GM19395 (cell line): ENCODE measurements around the gene ANAPC4.

Source experiments
- ATAC-seq: cut with Tn5 transposase; IDR thresholded peaks from one replicate; pipeline ENCODE4 v1.9.1; 2021; ENCODE audit warnings: mild to moderate bottlenecking, moderate library complexity; ENCODE audit not compliant: unreplicated experiment

ANAPC4 gene

GRCh38 chr4:25377572-25378436 is 741 bp downstream of the ANAPC4 start:
- peak; percentile 29 for ATAC-seq

DNA sequence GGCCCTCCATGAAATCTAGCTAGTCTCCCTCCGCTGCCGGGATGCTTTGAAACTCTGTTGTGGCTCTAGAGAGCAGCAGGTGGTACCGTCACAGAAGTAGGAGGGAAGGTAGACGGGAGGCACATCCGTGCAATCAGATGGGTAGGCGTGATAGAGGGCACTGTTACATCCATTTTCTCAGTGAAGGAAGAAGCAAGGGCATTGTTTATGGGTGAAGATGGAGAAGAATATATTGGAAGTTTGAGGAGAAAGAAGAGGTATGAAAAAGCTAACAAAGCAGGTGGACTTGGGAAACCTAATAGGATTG is 1.3 kb downstream of the ANAPC4 start:
- ATAC-seq: no peak

DNA sequence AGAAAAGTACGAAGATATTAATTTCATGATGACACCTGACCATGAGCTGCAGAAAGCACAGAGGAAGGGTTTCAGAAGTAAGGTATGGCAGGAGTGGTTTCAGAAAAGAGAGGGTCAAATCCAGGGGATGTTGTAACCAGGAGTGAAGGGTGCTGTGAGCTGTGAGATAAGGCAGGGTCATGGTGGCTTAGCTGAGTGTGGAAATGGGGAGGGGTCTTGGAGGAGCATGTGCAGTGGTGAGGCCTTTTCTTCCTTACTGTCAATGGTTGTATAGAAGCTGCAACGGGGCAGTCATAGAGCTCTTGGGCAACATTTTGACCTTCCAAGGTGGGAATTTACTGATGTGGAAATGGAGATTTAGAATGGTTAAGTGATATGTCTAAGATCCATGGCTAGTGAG is 2.5 kb downstream of the ANAPC4 start:
- no peak for ATAC-seq

DNA sequence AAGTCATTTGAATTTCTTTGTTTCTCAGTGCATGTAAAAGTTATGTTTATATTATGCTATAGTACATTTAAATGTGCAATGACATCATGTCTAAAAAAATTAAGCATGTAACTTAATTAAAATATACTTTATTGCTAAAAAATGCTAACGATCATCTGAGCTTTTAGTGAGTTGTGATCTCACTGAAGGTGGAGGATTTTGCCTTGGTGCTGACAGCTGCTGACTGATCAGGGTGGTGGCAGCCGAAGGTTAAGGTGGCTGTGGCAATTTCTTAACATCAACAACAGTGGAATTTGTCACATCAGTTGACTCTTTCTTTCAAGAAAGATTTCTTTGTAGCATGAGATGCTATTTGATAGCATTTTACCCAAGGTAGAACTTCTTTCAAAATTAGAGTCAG is 6.6 kb downstream of the ANAPC4 start:
- ATAC-seq: no peak

DNA sequence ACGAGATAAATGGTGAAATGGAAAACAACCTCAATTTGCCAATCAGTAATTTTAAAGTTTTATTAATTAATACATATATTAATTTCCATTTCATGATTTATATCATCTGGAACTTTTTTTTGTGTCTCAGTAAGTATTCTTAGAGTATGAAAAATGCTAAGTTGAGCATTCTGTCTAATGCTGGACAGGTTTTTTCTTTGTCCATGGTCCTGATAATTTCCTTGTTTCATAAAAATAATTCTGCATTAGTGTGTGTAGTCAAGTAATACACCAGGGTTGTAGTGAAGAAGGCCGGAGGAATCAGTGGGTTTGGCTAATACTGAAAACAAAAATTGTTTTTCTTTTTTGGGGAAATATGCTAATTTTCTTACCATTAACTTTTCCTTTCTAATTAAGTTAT is 9.9 kb downstream of the ANAPC4 start:
- no peak for ATAC-seq

- no peak for ATAC-seq
Measured at GRCh38 chr4:25397305-25397704, 20.2 kb downstream of the ANAPC4 start.

GRCh38 chr4:25399510-25399909 is 22.4 kb downstream of the ANAPC4 start:
- ATAC-seq: no peak

GRCh38 chr4:25401066-25401465 is 24.0 kb downstream of the ANAPC4 start:
- ATAC-seq: no peak

- ATAC-seq: no peak
Measured at GRCh38 chr4:25402521-25402920, 25.5 kb downstream of the ANAPC4 start.

DNA sequence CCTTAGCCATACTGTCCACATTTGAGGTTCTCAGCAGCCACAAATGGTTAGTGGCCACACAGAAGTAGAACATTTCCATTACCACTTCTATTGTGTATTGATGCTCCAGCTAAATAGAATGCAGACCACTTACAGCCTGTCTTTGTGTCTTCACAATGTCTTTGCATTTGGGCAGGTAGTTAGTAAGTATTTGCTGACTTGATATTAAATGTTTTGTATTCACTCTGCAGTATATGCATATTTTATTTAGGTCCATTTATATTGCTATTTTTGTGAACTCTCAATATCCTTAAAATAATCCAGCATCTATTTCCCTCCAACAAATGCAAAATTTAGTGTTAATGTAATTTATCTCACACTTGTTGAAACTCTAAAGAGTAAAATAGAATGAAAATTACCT is 26.6 kb downstream of the ANAPC4 start:
- ATAC-seq: no peak

DNA sequence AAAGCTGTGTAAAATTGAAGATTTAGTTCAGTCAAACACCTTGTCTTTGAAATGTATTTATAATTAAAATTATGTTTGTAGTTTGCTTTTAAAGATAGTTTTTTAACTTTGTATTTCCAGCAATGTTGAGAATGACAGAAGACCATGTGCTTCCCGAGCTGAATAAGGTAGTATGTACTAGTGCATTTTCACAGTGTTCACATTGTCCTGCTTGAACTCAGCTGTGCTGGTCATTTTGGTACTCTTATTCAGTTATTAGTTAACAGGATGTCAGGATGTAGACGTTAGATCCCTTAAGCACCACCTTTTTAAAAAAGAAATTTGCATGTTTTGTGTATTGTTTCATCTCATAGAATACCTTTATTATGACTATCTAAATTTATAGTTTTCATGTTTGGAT is 28.4 kb downstream of the ANAPC4 start:
- ATAC-seq: no peak

DNA sequence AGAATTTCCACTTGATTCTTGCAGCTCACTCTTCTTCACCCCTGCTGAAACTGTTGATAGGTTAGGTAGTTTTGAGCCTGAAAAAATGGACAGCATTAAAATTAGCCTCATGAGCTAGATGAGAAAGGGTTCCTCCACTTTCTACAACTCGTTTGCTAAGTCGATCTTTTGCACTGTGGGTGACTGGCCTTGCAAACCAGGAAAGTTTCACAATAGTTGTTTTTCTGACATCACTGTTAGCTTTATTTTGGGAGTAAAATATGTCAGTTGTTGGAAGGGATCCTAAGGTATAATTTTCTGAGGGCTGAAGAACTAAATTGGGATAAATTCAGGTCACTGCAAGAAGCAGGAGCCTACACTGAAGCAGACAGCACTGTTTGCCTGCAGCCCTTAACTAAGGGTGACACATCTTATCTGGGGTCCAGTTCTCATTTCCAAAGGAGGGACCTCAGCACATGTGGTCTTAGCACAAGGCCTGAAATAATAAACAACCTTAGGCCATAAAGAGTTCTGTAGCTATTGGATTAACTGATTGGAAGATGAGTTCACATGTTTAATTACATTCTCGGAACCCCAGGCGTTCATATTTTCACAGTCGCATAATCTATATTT is 29.1 kb downstream of the ANAPC4 start:
- no peak for ATAC-seq

DNA sequence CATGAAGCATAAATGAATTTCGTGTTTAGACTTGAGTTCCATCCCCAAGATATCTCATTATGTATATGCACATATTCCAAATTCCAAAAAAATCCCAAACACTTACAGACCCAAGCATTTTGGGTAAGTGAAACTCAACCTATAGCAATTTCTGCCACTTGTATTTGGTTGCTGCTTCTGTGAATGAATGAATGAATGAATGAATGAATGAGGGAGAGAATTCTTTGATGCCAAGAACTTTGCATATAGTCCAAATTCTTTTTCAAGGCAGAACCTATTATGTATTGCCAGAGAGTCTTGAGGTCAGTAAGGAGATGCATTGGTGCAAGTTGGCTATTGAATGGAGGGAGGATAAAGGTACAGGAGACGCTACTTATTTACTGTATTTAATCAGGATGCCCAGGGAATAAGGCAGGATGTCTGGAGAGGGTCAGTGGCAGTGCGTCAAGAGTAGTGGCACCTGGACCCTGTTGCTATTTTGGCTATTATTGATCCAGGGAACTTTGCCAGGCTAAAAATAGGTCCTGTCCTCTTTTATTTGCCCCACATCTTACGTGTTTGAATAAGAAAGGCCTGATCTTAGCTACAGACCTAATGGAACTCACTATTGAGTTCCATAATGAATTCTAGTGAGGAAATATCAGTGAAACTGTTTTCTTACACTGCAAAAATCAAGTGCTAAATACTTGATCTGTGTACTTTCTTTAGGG is 33.9 kb downstream of the ANAPC4 start:
- ATAC-seq: no peak

DNA sequence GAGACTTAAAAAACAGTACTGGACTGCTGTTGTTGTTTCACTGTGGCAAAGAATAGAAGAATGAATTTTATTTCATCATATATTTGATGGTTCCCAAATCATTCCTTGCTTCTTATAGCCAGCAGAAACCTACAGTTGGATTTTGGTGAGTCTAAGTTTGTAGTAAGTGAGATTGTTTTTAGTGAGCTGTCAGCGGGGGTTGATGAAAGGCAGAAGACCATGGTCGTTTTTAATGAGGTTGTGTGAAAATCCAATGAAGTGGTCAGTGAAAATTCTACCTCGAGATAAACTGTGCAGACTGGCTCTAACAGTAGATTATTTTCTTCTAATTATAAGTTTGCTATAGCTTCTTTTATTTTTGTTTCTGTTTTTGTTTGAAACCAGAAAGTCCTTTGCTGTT is 36.2 kb downstream of the ANAPC4 start:
- no peak for ATAC-seq

DNA sequence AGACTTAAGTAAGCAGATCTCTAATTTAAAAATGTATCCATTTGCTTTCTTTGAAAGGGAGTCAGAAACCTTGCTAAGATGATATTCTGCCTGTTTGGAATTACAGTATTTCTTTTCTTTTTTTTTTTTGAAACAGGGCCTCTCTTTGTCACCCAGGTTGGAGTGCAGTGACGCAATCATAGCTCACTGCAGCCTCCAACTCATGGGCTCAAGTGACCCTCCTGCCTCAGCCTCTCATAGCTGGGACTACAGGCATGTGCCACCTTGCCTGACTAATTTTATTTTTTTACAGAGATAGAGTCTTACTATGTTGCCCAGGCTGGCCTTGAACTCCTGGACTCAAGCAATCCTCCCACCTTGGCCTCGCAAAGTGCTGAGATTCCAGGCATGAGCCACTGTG is 40.0 kb downstream of the ANAPC4 start:
- no peak for ATAC-seq

DNA sequence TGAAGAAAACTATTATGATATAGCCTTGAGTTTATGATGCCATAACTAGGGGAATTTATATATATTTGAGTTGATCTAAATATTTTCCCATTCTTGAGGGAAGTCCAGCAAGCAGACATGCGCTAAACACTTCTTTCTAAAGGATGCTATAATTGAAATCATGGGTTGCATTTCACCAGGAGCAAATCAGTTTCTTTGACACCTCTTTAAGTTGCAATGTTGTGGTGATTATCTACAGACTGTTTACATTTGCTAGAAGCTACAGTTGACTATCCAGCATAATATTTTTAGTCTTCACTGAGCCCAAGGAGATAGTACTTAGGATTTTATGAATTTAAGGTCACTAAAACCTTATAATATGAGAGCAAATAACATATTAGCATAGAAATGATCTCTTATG is 43.9 kb downstream of the ANAPC4 start:
- no peak for ATAC-seq

- peak; percentile 72 for ATAC-seq
Measured at GRCh38 chr4:25421816-25422525, 44.9 kb downstream of the ANAPC4 start.

DNA sequence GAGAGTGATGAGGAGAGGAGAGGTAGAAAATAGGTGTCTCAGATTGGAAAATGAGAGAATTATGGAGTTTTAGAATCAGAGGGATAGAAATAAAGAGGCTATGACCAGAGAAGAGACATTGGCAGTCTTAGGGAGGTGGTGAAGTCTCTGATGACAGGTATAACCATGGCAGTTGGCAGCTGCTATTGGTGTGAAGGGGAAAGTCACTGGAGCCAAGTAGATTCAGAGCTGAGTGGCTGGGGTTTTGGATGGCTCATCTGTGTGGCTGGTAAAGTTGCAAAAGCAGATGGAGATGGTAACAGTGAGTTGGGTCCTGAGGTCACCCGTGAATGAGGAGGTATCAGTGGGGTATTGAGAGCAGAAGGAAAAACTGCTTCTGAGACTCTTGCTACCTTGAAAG is 46.5 kb downstream of the ANAPC4 start:
- no peak for ATAC-seq

GRCh38 chr4:25424539-25425228 is 47.6 kb downstream of the ANAPC4 start:
- ATAC-seq: no peak

DNA sequence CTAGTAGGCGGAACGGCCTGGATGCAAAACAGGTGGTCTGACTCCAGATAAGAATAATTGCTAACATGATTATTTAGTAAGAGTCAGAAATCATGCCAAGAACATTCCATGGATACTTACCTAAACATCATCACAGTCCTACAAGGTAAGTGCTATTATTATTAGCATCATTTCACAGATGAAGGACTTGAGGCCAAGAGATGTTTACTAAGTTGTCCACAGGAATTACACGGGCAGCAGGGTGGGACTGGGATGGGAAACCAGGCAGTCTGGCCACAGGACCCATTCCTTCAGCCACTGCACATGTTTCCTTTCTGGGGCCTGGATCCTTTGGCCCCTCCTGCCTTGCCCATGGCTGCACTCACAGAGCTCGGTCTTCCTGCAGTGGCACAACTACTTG is 48.3 kb downstream of the ANAPC4 start:
- no peak for ATAC-seq

GRCh38 chr4:25427871-25428270 is 50.8 kb downstream of the ANAPC4 start:
- no peak for ATAC-seq
